ENCODE data around the gene DACH1.

The DACH1 gene

GRCh38 chr13:71618159-71618558, 248.8 kb downstream of the DACH1 start:
- DNase-seq: no peak

- no peak for DNase-seq
These were observed 249.7 kb downstream of the DACH1 start for GRCh38 chr13:71617265-71617664.

DNA sequence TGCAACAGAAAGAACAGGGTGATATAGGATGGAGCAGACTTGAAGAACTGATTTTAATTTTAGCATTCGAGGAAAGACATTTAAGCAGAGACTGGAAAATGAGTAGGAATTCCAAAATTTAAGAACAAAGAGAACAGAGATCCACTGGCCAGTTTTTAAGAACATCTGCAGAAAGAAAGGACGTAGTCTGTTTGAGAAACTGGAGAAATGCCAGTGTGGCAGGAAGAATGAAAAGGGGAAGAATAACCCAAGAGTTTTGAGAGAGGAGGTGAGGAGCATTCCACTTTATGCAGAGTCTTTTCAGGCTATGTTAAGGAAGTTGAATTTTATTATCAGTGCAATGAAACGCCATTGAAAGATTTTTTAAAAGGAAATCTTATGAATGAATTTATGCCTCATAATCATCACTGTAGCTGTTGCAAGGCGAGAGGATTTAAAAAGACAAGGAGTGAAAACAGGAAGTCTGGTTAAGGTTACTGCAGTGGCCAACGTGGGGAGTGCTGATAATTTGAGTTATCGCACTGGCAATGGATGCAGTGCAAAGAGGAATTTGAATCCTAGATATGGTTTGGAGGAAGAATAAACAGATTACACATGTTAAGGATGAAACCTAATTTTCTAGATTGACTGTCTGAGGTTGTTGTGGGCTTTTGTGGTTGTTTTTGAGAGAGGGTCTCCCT, 253.8 kb downstream of the DACH1 start:
- DNase-seq: no peak

DNA sequence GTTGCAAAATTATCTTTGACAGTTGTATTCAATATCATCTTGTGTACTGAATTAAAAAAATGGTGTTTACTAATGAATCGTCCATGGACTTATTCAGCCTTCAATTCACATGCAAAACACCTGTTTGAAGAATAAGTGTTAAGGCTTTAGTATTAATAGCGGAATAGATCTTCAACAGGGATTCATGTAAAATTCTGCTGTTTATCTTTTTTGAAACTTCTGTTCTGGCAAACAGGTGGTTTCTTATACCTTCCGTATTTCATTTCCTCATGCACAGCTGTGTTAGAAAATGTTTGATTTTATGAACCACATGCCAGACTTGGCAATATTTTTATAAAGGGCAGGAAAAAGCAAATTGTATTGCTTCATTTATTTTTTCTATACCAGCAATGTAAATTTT, 255.7 kb downstream of the DACH1 start:
- DNase-seq: no peak

GRCh38 chr13:71610876-71611275, 256.1 kb downstream of the DACH1 start:
- DNase-seq: no peak

DNA sequence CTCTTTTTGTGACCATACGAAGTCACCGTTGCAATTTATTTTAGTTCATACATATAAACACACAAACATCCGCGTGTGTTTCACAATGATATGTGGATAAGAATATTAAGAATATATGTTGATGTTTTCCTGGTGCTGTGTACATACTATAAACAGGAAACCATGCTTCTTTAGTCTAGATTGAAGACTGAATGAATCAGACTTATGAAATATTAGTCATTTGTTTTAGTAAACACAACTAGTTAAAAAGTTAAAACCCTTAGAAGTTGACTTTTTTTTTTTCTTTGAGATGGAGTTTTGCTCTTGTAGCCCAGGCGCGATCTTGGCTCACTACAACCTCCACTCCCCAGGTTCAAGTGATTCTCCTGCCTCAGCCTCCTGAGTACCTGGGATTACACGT, 257.7 kb downstream of the DACH1 start:
- no peak for DNase-seq

DNA sequence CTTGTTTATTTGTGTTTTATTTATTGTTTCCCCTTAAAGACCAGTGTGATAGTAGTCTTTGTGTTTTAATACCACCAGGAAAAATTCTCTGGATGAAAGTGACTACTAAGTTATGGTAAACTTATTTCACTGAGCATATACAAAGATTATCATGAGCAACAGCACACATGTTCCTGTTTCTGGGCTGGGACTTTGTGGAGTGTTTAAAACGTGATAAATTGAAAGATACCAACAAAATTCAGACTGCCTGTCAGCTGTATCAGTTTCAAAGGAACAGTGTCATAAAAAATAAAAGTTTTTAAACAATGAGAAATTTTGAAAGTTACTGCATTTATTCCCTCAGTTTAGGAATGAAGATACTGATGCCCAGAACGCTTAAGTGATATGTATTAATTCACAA, 259.4 kb downstream of the DACH1 start:
- DNase-seq: no peak

DNA sequence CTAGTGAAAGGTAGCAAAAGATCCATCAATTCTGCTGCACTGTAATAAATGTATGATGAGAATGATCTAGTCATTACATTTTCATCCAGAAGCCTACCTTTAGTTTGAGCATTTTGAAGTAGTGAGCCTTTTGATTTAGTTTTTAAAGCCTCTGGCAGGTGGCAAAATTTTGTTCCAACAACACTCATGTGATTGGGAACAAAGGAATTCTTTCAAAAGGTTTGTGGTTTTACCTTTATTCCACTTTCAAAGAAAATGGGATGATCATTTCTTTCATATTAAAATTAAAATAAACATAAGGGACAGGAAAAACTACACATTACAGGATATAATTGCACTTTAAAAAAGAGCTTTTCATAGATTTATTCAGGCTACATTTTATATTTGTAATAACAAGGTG, 260.2 kb downstream of the DACH1 start:
- DNase-seq: no peak

- DNase-seq: no peak
These were observed 261.3 kb downstream of the DACH1 start for GRCh38 chr13:71605744-71606143.

DNA sequence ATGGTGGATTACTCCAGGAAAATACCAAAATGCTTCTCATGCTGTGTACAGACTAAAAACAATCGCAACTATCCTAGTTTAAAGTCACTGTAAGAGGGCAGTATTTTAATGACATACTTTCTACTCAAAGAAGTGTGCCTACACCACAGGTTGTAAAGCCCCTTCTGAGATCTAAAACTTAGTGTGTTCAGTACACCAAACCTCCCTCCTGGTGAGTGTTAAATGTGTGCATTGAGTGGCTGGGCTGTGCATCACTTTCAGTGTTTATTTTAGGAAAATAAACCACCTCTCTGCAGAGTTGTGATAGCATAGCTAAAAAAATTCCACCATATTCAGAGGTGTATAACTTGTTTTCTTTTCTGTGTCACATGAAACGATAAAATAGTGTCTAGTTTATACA, 263.7 kb downstream of the DACH1 start:
- DNase-seq: no peak

GRCh38 chr13:71602344-71602743, 264.7 kb downstream of the DACH1 start:
- no peak for DNase-seq

GRCh38 chr13:71597150-71597549, 269.9 kb downstream of the DACH1 start:
- no peak for DNase-seq

DNA sequence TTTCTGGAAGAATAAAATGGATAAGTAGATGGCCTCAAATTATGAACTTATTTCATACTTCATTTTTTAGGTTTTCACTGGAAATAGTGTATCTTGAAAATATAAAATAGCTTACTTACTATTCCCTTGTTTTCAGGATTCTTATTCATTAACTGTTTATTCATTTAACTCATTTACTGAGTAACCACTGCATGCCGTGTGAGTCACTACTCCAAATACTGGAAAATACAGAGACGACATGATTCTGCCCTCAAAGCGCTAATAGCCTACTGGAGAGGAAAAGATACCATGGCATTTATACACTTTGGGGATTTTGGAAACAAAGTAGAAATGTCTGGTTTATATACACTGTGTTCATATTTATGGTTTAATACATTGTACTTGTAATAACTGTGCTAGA, 270.9 kb downstream of the DACH1 start:
- no peak for DNase-seq

DNA sequence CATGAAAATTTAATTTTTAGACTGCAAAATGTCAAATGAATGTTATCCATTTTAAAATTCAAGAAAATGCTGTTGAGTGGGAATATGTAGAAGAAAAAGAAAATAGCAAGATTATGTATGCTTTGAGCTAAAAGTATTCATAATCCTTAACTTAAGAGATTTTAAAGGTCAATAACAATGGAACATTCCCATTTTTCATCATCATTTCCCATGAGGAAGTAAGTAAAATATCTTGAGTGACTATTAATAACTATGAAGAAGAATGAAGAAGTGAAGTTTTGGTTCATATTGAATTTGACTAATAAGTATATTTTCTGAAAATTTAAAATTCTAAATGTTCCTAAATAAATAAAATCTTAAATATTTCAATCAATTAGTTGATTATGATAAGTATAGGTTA, 273.4 kb downstream of the DACH1 start:
- no peak for DNase-seq

- no peak for DNase-seq
These were observed 275.6 kb downstream of the DACH1 start for GRCh38 chr13:71591374-71591773.

DNA sequence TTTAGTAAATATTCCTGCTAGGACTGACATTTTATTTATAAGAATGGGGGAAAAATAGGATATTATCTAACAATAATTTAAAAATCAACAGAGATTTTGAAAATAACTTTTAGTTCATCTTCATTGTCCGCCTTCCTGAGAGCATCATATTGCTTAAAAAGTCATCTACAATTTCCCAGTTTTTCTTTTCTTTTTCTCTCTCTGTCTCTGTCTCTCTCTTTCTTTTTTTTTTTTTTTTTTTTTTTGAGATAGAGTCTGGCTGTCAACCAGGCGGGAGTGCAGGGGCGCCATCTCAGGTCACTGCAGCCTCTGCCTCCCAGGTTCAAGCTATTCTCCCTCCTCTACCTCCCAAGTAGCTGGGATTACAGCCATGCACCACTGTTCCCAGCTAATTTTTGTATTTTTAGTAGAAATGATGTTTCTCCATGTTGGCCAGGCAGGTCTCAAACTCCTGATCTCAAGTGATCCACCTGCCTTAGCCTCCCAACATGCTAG, 276.3 kb downstream of the DACH1 start:
- DNase-seq: no peak

- no peak for DNase-seq
These were observed 278.0 kb downstream of the DACH1 start for GRCh38 chr13:71589032-71589431.

DNA sequence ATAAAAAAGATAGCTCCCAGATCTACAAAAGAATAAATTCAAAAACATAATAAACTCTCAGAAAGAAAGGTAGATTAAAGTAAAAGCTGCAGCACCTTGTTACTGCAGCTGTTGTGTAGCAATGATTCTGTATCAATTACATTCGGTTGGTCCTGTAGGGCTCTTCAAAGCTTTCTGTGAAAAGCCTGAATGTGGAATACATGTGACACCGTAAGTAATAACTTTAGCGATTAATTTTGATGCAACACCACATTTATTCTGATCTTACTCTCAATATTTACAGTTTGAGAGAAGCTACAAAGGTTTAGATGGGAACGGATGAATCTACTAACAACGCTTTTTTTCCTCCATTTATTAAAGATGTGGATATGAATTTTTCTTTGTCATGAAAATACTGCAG, 279.2 kb downstream of the DACH1 start:
- DNase-seq: no peak

DNA sequence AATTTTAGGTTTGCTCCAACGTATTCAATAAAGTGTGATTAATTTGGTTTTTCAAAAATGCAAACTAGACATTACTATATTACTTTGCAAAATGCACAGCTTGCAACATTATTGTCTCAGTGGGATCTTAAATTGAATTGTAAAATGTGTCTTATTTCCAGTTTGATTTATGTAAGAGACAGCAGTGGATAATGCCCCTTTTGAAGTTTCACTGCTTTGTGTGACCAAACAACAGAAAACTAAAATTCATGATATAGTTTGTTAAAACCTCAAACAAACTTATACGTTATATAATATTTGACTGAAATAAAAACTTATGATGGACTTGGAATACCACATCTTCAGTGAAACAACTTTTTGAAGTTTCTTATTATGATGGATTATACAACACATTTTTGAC, 279.8 kb downstream of the DACH1 start:
- DNase-seq: no peak

DNA sequence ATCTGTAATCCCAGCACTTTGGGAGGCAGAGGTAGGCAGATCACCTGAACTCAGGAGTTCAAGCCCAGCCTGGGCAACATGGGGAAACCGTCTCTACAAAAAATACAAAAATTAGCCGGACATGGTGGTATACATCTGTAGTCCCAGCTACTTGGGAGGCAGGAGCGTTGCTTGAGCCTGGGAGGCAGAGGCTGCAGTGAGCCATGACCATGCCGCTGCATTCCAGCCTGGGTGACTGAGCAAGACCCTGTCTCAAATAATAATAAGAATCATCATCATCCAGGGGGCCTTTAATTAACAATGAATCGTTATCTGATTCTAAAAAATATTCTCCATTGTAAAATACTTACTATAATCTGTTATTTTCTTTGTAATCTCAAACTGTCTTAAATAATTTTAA, 283.4 kb downstream of the DACH1 start:
- DNase-seq: no peak

DNA sequence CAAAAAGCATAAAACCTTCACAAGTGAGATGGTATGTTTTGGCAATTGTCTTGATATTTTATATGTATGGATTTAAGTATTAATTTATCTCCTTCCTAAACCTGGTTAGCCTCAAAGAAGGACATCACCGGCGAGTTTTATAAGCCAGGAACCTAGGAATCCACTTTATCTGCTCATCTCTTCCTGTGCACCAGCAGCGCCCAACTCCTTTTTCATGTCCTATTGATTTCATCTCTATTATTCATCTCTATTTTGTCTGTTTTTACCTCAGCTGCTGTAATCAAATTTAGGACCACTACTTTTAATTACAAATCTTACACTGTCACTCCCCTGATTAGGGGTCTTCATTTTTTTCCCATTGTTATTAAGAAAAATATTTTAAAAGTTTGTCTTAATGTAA, 286.4 kb downstream of the DACH1 start:
- no peak for DNase-seq

GRCh38 chr13:71578048-71578447, 289.0 kb downstream of the DACH1 start:
- no peak for DNase-seq

- DNase-seq: no peak
These were observed 289.9 kb downstream of the DACH1 start for GRCh38 chr13:71577127-71577526.

DNA sequence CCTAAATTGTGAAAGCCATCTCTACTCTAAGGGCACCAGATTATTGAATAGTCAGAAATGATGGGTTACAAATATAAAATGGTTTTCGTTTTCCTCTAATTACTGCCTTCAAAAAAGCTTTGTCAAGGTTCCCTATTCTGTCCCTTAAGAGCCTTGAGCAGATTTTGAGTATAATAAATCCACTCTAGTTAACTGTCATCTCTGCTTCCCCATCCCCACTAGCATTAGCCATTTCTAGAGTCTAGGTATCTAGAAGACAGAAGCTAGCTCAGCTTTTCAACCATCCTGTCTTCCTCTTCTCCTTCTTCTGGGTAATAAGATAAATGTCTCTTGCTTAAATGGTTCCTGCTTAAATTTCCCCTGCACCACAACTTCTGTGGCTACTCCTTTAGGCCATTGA, 290.4 kb downstream of the DACH1 start:
- DNase-seq: no peak

GRCh38 chr13:71546881-71547280, 320.1 kb downstream of the DACH1 start:
- no peak for DNase-seq

- no peak for DNase-seq
These were observed 326.9 kb downstream of the DACH1 start for GRCh38 chr13:71540098-71540497.

Data from NCI-H446 treated with DMSO at 0.1 percent for 48 hours (cell line).